ENCODE data around the gene PPP1R37.

Gene PPP1R37

GRCh38 chr19:45095496-45096413, 2.8 kb downstream of the PPP1R37 start:
- Histone ChIP-seq H3K4me1 (ENCODE audit: insufficient read depth, low read length) (peaks cover 24% of the 10 kb centered on the region), H3K9ac (ENCODE audit: low read depth, low read length) (no peak overlapping the region), H3K36me3 (ENCODE audit: insufficient read depth, low read length) (no peaks in the 10 kb centered on the region), H3K9me3 (ENCODE audit: control insufficient read depth, insufficient read depth, low read length) (no peaks in the 10 kb centered on the region)

GRCh38 chr19:45096700-45097099, 3.7 kb downstream of the PPP1R37 start:
- Histone ChIP-seq H3K9me3 (ENCODE audit: control insufficient read depth, insufficient read depth, low read length) (no peaks in the 10 kb centered on the region), H3K4me1 (ENCODE audit: insufficient read depth, low read length) (peaks cover 24% of the 10 kb centered on the region), H3K9ac (ENCODE audit: low read depth, low read length) (no peak overlapping the region), H3K36me3 (ENCODE audit: insufficient read depth, low read length) (no peaks in the 10 kb centered on the region)

- H3K36me3 ChIP-seq (ENCODE audit: insufficient read depth, low read length) = no peaks in the 10 kb centered on the region
- H3K9ac ChIP-seq (ENCODE audit: low read depth, low read length) = no peak overlapping the region
- peaks cover 24% of the 10 kb centered on the region for H3K4me1 ChIP-seq (ENCODE audit: insufficient read depth, low read length)
- no peaks in the 10 kb centered on the region for H3K9me3 ChIP-seq (ENCODE audit: control insufficient read depth, insufficient read depth, low read length)
These were observed 4.4 kb downstream of the PPP1R37 start for GRCh38 chr19:45097450-45097775.

- Histone ChIP-seq H3K9ac (ENCODE audit: low read depth, low read length) (peak overlapping the region; percentile 14; the same call in 1 of the 2 replicates), H3K36me3 (ENCODE audit: insufficient read depth, low read length) (no peaks in the 10 kb centered on the region), H3K4me1 (ENCODE audit: insufficient read depth, low read length) (peaks cover 24% of the 10 kb centered on the region), H3K9me3 (ENCODE audit: control insufficient read depth, insufficient read depth, low read length) (no peaks in the 10 kb centered on the region)
These were observed 5.0 kb downstream of the PPP1R37 start for GRCh38 chr19:45097776-45098520.

- H3K36me3 ChIP-seq (ENCODE audit: insufficient read depth, low read length) = no peaks in the 10 kb centered on the region
- peaks cover 24% of the 10 kb centered on the region for H3K4me1 ChIP-seq (ENCODE audit: insufficient read depth, low read length)
- no peaks in the 10 kb centered on the region for H3K9me3 ChIP-seq (ENCODE audit: control insufficient read depth, insufficient read depth, low read length)
- H3K9ac ChIP-seq (ENCODE audit: low read depth, low read length) = no peak overlapping the region
These were observed 5.8 kb downstream of the PPP1R37 start for GRCh38 chr19:45098521-45099466.

- no peaks in the 10 kb centered on the region for H3K9me3 ChIP-seq (ENCODE audit: control insufficient read depth, insufficient read depth, low read length)
- H3K36me3 ChIP-seq (ENCODE audit: insufficient read depth, low read length) = no peaks in the 10 kb centered on the region
- peaks cover 24% of the 10 kb centered on the region for H3K4me1 ChIP-seq (ENCODE audit: insufficient read depth, low read length)
- no peak overlapping the region for H3K9ac ChIP-seq (ENCODE audit: low read depth, low read length)
These were observed 6.7 kb downstream of the PPP1R37 start for GRCh38 chr19:45099467-45100191.

- Histone ChIP-seq H3K36me3 (ENCODE audit: insufficient read depth, low read length) (no peaks in the 10 kb centered on the region), H3K9ac (ENCODE audit: low read depth, low read length) (no peak overlapping the region), H3K9me3 (ENCODE audit: control insufficient read depth, insufficient read depth, low read length) (no peaks in the 10 kb centered on the region), H3K4me1 (ENCODE audit: insufficient read depth, low read length) (peaks cover 24% of the 10 kb centered on the region)
These were observed 7.2 kb downstream of the PPP1R37 start for GRCh38 chr19:45100201-45100600.

- Histone ChIP-seq H3K9ac (ENCODE audit: low read depth, low read length) (no peak overlapping the region), H3K4me1 (ENCODE audit: insufficient read depth, low read length) (peaks cover 24% of the 10 kb centered on the region), H3K9me3 (ENCODE audit: control insufficient read depth, insufficient read depth, low read length) (no peaks in the 10 kb centered on the region), H3K36me3 (ENCODE audit: insufficient read depth, low read length) (no peaks in the 10 kb centered on the region)
These were observed 7.9 kb downstream of the PPP1R37 start for GRCh38 chr19:45100846-45101252.

- Histone ChIP-seq H3K36me3 (ENCODE audit: insufficient read depth, low read length) (no peaks in the 10 kb centered on the region), H3K9me3 (ENCODE audit: control insufficient read depth, insufficient read depth, low read length) (no peaks in the 10 kb centered on the region), H3K4me1 (ENCODE audit: insufficient read depth, low read length) (peaks cover 24% of the 10 kb centered on the region), H3K9ac (ENCODE audit: low read depth, low read length) (no peak overlapping the region)
These were observed 8.8 kb downstream of the PPP1R37 start for GRCh38 chr19:45101806-45102205.

GRCh38 chr19:45102481-45102880, 9.5 kb downstream of the PPP1R37 start:
- Histone ChIP-seq H3K36me3 (ENCODE audit: insufficient read depth, low read length) (no peaks in the 10 kb centered on the region), H3K4me1 (ENCODE audit: insufficient read depth, low read length) (peaks cover 20% of the 10 kb centered on the region), H3K9ac (ENCODE audit: low read depth, low read length) (no peak overlapping the region)

GRCh38 chr19:45103156-45103507, 10.2 kb downstream of the PPP1R37 start:
- H3K9me3 ChIP-seq (ENCODE audit: control insufficient read depth, insufficient read depth, low read length) = no peaks in the 10 kb centered on the region
- no peaks in the 10 kb centered on the region for H3K36me3 ChIP-seq (ENCODE audit: insufficient read depth, low read length)
- no peak overlapping the region for H3K9ac ChIP-seq (ENCODE audit: low read depth, low read length)
- peaks cover 13% of the 10 kb centered on the region for H3K4me1 ChIP-seq (ENCODE audit: insufficient read depth, low read length)

More at GRCh38 chr19:45102481-45102880, 9.5 kb downstream of the PPP1R37 start:
- no peaks in the 10 kb centered on the region for H3K9me3 ChIP-seq (ENCODE audit: control insufficient read depth, insufficient read depth, low read length)

GRCh38 chr19:45103508-45104319, 10.7 kb downstream of the PPP1R37 start:
- H3K9me3 ChIP-seq (ENCODE audit: control insufficient read depth, insufficient read depth, low read length) = no peaks in the 10 kb centered on the region
- no peaks in the 10 kb centered on the region for H3K36me3 ChIP-seq (ENCODE audit: insufficient read depth, low read length)
- H3K9ac ChIP-seq (ENCODE audit: low read depth, low read length) = no peak overlapping the region
- H3K4me1 ChIP-seq (ENCODE audit: insufficient read depth, low read length) = peaks cover 8% of the 10 kb centered on the region
